Osteoblast (primary cell): Measurements from ENCODE around the gene INPP5A. TPM values are rescaled to one million over a fixed set of nuclear protein-coding genes. Genes with fewer than 3 reads are reported as not detected.

Experiments
- DNase-seq: peaks from one replicate; pipeline ENCODE4 v3.0.0; 2011; ENCODE audit warnings: low spot score, mixed read lengths; ENCODE audit not compliant: insufficient read length; ENCODE audit errors: missing footprints
- H2AFZ ChIP-seq: 2 replicates; pipeline ENCODE4 v1.6.0; 2011; ENCODE audit warnings: mild to moderate bottlenecking, low read length
- H3K27ac ChIP-seq: 2 replicates; pipeline ENCODE4 v1.5.1; 2011; ENCODE audit warnings: mild to moderate bottlenecking, low read depth, low read length, moderate library complexity
- H3K27me3 ChIP-seq: 2 replicates; pipeline ENCODE4 v1.6.0; 2012; ENCODE audit warnings: mild to moderate bottlenecking, control low read depth, inconsistent platforms, low read length, moderate library complexity; ENCODE audit not compliant: insufficient read depth
- H3K36me3 ChIP-seq: 2 replicates; pipeline ENCODE4 v1.5.1; 2011; ENCODE audit warnings: mild to moderate bottlenecking, low read length, control low read depth, moderate library complexity; ENCODE audit not compliant: insufficient read depth
- H3K4me1 ChIP-seq: 2 replicates; pipeline ENCODE4 v1.5.1; 2011; ENCODE audit warnings: mild to moderate bottlenecking, low read length, control low read depth, moderate library complexity; ENCODE audit not compliant: insufficient read depth
- H3K4me2 ChIP-seq: 2 replicates; pipeline ENCODE4 v1.6.0; 2011; ENCODE audit warnings: mild to moderate bottlenecking, low read length; ENCODE audit not compliant: insufficient read depth
- H3K4me3 ChIP-seq: fragments of 200-600 bp; sonication (generic); 3 replicates; pipeline ENCODE4 v1.5.1; 2012; ENCODE audit warnings: mild to moderate bottlenecking, low read length, inconsistent platforms; ENCODE audit not compliant: insufficient read depth
- H3K79me2 ChIP-seq: 2 replicates; pipeline ENCODE4 v1.6.0; 2012; ENCODE audit warnings: mild to moderate bottlenecking, low read length, control low read depth, inconsistent platforms; ENCODE audit not compliant: insufficient read depth
- H3K9me3 ChIP-seq: 2 replicates; pipeline ENCODE4 v1.5.1; 2011; ENCODE audit warnings: low read depth, low read length, control low read depth
- H4K20me1 ChIP-seq: 2 replicates; pipeline ENCODE4 v1.6.0; 2012; ENCODE audit warnings: mild to moderate bottlenecking, low read length, control low read depth; ENCODE audit not compliant: insufficient read depth
- CTCF ChIP-seq: IDR thresholded peaks from 2 replicates; pipeline ENCODE4 v1.5.1; 2011; ENCODE audit warnings: mild to moderate bottlenecking, low read depth, low read length, moderate library complexity; ENCODE audit errors: extremely low read depth
- total RNA-seq: library from RNA; depleted of rRNA; stranded (reverse); fragments of >200 nt; gene quantifications from 2 replicates; pipeline ENCODE4 v1.2.3, GENCODE V29; 2012

The INPP5A gene
- total RNA-seq, 1 donor: 22.8 TPM

- no peak overlapping the region for H3K27ac ChIP-seq
- no peaks in the 10 kb centered on the region for H3K36me3 ChIP-seq
- no peak for TF ChIP-seq CTCF
- H3K79me2 ChIP-seq: peaks cover 7% of the 10 kb centered on the region
- no peaks in the 10 kb centered on the region for H3K4me1 ChIP-seq
- H3K4me2 ChIP-seq: no peak overlapping the region
- H4K20me1 ChIP-seq: peaks cover 23% of the 10 kb centered on the region
- DNase-seq: peak; percentile 41
- no peaks in the 10 kb centered on the region for H3K27me3 ChIP-seq
- no peak overlapping the region for H2AFZ ChIP-seq
- H3K9me3 ChIP-seq: no peaks in the 10 kb centered on the region
- no peak overlapping the region for H3K4me3 ChIP-seq
Observed at GRCh38 chr10:132626019-132626760, 88.6 kb downstream of the INPP5A start.

- H4K20me1 ChIP-seq: peaks cover 26% of the 10 kb centered on the region
Observed at GRCh38 chr10:132626761-132627665, 89.4 kb downstream of the INPP5A start.

GRCh38 chr10:132627666-132628531 is 90.3 kb downstream of the INPP5A start:
- Histone ChIP-seq H3K4me2 (no peak overlapping the region), H3K9me3 (no peaks in the 10 kb centered on the region), H3K27ac (no peak overlapping the region), H4K20me1 (peaks cover 29% of the 10 kb centered on the region), H3K36me3 (no peaks in the 10 kb centered on the region), H3K4me1 (peaks cover under 1% of the 10 kb centered on the region), H2AFZ (no peak overlapping the region), H3K79me2 (peaks cover 9% of the 10 kb centered on the region), H3K4me3 (no peak overlapping the region), H3K27me3 (no peaks in the 10 kb centered on the region)
- peak; percentile 93 for DNase-seq
- TF ChIP-seq CTCF: no peak

More at GRCh38 chr10:132626761-132627665, 89.4 kb downstream of the INPP5A start:
- H3K4me2 ChIP-seq: no peak overlapping the region
- H3K36me3 ChIP-seq: no peaks in the 10 kb centered on the region
- no peaks in the 10 kb centered on the region for H3K27me3 ChIP-seq
- H3K79me2 ChIP-seq: peaks cover 7% of the 10 kb centered on the region
- DNase-seq: peak; percentile 66
- H3K4me3 ChIP-seq: no peak overlapping the region
- no peaks in the 10 kb centered on the region for H3K4me1 ChIP-seq
- H3K27ac ChIP-seq: no peak overlapping the region
- H3K9me3 ChIP-seq: no peaks in the 10 kb centered on the region
- no peak overlapping the region for H2AFZ ChIP-seq
- no peak for TF ChIP-seq CTCF
